ENCODE data around the gene ISOC1. TPM values are rescaled to one million over a fixed set of nuclear protein-coding genes. Genes with fewer than 3 reads are reported as not detected.

The ISOC1 gene
- total and polyA plus RNA-seq, 2 experiments from 2014 or later, result 33.7 to 34.2 TPM

DNA sequence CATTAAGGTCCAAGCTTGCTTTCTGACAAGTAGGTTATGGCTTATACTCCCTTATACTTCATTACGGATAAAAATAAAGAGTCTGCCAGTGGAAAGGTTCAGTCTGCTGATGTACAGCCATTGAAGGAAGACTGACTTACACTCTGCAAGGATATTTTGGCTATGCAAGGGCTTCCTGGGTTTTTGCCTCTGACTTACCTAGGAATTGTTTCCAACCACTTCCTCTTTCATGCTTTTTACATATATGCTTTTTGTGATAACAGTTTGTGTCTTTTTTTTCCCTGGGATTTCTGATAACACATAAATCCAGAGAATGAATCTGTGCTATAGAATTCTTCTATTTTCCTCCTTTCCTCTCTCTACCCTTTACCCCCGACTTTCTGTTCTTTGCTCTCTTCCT lies 16.8 kb downstream of the ISOC1 start (continued):
- TF ChIP-seq, protein P1, sequence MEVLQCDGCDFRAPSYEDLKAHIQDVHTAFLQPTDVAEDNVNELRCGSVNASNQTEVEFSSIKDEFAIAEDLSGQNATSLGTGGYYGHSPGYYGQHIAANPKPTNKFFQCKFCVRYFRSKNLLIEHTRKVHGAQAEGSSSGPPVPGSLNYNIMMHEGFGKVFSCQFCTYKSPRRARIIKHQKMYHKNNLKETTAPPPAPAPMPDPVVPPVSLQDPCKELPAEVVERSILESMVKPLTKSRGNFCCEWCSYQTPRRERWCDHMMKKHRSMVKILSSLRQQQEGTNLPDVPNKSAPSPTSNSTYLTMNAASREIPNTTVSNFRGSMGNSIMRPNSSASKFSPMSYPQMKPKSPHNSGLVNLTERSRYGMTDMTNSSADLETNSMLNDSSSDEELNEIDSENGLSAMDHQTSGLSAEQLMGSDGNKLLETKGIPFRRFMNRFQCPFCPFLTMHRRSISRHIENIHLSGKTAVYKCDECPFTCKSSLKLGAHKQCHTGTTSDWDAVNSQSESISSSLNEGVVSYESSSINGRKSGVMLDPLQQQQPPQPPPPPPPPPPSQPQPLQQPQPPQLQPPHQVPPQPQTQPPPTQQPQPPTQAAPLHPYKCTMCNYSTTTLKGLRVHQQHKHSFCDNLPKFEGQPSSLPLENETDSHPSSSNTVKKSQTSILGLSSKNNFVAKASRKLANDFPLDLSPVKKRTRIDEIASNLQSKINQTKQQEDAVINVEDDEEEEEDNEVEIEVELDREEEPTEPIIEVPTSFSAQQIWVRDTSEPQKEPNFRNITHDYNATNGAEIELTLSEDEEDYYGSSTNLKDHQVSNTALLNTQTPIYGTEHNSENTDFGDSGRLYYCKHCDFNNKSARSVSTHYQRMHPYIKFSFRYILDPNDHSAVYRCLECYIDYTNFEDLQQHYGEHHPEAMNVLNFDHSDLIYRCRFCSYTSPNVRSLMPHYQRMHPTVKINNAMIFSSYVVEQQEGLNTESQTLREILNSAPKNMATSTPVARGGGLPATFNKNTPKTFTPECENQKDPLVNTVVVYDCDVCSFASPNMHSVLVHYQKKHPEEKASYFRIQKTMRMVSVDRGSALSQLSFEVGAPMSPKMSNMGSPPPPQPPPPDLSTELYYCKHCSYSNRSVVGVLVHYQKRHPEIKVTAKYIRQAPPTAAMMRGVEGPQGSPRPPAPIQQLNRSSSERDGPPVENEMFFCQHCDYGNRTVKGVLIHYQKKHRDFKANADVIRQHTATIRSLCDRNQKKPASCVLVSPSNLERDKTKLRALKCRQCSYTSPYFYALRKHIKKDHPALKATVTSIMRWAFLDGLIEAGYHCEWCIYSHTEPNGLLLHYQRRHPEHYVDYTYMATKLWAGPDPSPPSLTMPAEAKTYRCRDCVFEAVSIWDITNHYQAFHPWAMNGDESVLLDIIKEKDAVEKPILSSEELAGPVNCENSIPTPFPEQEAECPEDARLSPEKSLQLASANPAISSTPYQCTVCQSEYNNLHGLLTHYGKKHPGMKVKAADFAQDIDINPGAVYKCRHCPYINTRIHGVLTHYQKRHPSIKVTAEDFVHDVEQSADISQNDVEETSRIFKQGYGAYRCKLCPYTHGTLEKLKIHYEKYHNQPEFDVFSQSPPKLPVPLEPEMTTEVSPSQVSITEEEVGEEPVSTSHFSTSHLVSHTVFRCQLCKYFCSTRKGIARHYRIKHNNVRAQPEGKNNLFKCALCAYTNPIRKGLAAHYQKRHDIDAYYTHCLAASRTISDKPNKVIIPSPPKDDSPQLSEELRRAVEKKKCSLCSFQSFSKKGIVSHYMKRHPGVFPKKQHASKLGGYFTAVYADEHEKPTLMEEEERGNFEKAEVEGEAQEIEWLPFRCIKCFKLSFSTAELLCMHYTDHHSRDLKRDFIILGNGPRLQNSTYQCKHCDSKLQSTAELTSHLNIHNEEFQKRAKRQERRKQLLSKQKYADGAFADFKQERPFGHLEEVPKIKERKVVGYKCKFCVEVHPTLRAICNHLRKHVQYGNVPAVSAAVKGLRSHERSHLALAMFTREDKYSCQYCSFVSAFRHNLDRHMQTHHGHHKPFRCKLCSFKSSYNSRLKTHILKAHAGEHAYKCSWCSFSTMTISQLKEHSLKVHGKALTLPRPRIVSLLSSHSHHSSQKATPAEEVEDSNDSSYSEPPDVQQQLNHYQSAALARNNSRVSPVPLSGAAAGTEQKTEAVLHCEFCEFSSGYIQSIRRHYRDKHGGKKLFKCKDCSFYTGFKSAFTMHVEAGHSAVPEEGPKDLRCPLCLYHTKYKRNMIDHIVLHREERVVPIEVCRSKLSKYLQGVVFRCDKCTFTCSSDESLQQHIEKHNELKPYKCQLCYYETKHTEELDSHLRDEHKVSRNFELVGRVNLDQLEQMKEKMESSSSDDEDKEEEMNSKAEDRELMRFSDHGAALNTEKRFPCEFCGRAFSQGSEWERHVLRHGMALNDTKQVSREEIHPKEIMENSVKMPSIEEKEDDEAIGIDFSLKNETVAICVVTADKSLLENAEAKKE (CRISPR knock-in tag; IDR thresholded peaks at IDR 0.05), result no peak

DNA sequence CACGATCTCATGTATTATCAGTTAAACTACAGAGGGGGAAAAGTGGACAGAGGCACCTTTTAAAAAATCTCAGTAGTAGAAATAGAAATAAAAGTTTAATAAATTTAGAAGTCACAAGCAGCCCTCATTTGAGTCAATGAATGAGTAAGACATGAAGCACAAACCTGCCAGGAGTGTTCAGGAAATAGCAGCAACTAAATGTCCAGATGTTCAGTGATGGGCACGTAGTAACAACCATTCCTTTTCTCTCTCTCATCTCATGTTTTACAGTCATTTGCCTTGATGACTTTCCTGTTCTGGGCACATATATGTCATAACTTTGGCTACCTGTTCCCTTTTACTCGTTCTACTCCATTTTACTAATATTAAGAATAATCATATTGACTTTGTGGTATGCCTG lies 17.7 kb downstream of the ISOC1 start:
- H3K4me3 Mint-ChIP-seq, result no peak overlapping the region
- Histone ChIP-seq H3K4me2 (no peak overlapping the region), H3K79me2 (replicated peaks; ENCODE audit: insufficient read depth) (no peaks in the 10 kb centered on the region), H3K4me1 (ENCODE audit: insufficient read depth) (peaks cover 14% of the 10 kb centered on the region), H2AFZ (no peak overlapping the region), H4K20me1 (replicated peaks; ENCODE audit: insufficient read depth) (no peaks in the 10 kb centered on the region), H3K36me3 (ENCODE audit: insufficient read depth) (peaks cover 2% of the 10 kb centered on the region; the same call in 1 of the 2 replicates), H3K27me3 (ENCODE audit: insufficient read depth) (no peaks in the 10 kb centered on the region), H3F3A (replicated peaks; ENCODE audit: low read depth) (no peaks in the 10 kb centered on the region), H3K9me2 (ENCODE audit: insufficient read depth) (no peaks in the 10 kb centered on the region), H3K4me3 (no peak overlapping the region), H3K27ac (ENCODE audit: low read depth) (no peak overlapping the region)
- no peak overlapping the region for H3K27ac Mint-ChIP-seq
- peaks cover 25% of the 10 kb centered on the region for H3K4me1 Mint-ChIP-seq
- no peak for ATAC-seq
- DNase-seq (ENCODE audit: low spot score), result no peak
- no peaks in the 10 kb centered on the region for H3K36me3 Mint-ChIP-seq (ENCODE audit: low read depth)
- H3K9me3 Mint-ChIP-seq, result no peaks in the 10 kb centered on the region
- H3K27me3 Mint-ChIP-seq (ENCODE audit: insufficient read depth, low read depth, poor library complexity), result peaks cover 2% of the 10 kb centered on the region
- TF ChIP-seq NANOG (IDR thresholded peaks at IDR 0.05; ENCODE audit: borderline replicate concordance) (no peak), EZH2 (IDR thresholded peaks at IDR 0.05; ENCODE audit: low read depth, unreplicated experiment) (no peak), STAT1 (IDR thresholded peaks at IDR 0.05; ENCODE audit: unreplicated experiment) (no peak), ZNF114 (CRISPR knock-in tag; IDR thresholded peaks at IDR 0.05) (no peak), JUNB (IDR thresholded peaks at IDR 0.05; ENCODE audit: unreplicated experiment) (no peak), EZH2phosphoT487 (IDR thresholded peaks at IDR 0.05; ENCODE audit: unreplicated experiment) (no peak)
- TF ChIP-seq, protein P1 (CRISPR knock-in tag; IDR thresholded peaks at IDR 0.05), result no peak
- TF ChIP-seq, protein P2, sequence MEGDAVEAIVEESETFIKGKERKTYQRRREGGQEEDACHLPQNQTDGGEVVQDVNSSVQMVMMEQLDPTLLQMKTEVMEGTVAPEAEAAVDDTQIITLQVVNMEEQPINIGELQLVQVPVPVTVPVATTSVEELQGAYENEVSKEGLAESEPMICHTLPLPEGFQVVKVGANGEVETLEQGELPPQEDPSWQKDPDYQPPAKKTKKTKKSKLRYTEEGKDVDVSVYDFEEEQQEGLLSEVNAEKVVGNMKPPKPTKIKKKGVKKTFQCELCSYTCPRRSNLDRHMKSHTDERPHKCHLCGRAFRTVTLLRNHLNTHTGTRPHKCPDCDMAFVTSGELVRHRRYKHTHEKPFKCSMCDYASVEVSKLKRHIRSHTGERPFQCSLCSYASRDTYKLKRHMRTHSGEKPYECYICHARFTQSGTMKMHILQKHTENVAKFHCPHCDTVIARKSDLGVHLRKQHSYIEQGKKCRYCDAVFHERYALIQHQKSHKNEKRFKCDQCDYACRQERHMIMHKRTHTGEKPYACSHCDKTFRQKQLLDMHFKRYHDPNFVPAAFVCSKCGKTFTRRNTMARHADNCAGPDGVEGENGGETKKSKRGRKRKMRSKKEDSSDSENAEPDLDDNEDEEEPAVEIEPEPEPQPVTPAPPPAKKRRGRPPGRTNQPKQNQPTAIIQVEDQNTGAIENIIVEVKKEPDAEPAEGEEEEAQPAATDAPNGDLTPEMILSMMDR (conservative IDR thresholded peaks at IDR 0.05; ENCODE audit: low read depth in 2 of 2), result no peak

All from GM23338 (cell line).